Cardiac muscle cell (in vitro differentiated cells and primary cell): Measurements from ENCODE around the gene GTF3C5. TPM values are rescaled to one million over a fixed set of nuclear protein-coding genes. Genes with fewer than 3 reads are reported as not detected.

Source experiments
- DNase-seq, 2 donors: peaks; one replicate each; pipeline versions ENCODE4 v3.0.0 to v3.0.0-alpha.2; 2010 to 2017; ENCODE audit warnings: low read depth in 1 of 2, low spot score in 1 of 2
- H3K27ac ChIP-seq: fragments of 200-600 bp; sonication (generic); 2 replicates; pipeline ENCODE4 v1.5.1; 2016
- H3K27me3 ChIP-seq: fragments of 200-600 bp; sonication (generic); 2 replicates; pipeline ENCODE4 v1.6.0; 2016; ENCODE audit warnings: control low read depth
- H3K36me3 ChIP-seq: fragments of 200-600 bp; sonication (generic); 2 replicates; pipeline ENCODE4 v1.5.1; 2016; ENCODE audit warnings: control low read depth
- H3K4me1 ChIP-seq: fragments of 200-600 bp; sonication (generic); 2 replicates; pipeline ENCODE4 v1.8.1; 2017; ENCODE audit warnings: low read depth, mild to moderate bottlenecking, mixed run types
- H3K4me3 ChIP-seq: fragments of 200-600 bp; sonication (generic); 2 replicates; pipeline ENCODE4 v1.5.1; 2016; ENCODE audit warnings: mild to moderate bottlenecking
- H3K9me3 ChIP-seq: fragments of 200-600 bp; sonication (generic); 2 replicates; pipeline ENCODE4 v1.5.1; 2017; ENCODE audit warnings: low read depth, mild to moderate bottlenecking, control low read depth
- CTCF ChIP-seq: IDR thresholded peaks from 2 replicates; pipeline ENCODE4 v1.5.1; 2012; ENCODE audit warnings: low read depth, mild to moderate bottlenecking, low read length
- polyA plus RNA-seq: library from polyadenylated mRNA; unstranded; fragments of >200 nt; fragmentation: Nextera tagmentation; extraction: Ambion mirVana; gene quantifications from 2 replicates; pipeline ENCODE4 v1.2.1, GENCODE V29; 2016
- total RNA-seq: library from RNA; depleted of rRNA; stranded (reverse); fragments of >200 nt; gene quantifications from 2 replicates; pipeline ENCODE4 v1.2.3, GENCODE V29; 2016

The GTF3C5 gene
- total and polyA plus RNA-seq, 2 experiments from 2014 or later: 84.0 to 99.5 TPM

GRCh38 chr9:133086894-133087293 lies 56.1 kb downstream of the GTF3C5 start:
- H3K27me3 ChIP-seq: no peaks in the 10 kb centered on the region

GRCh38 chr9:133087429-133088145 lies 56.8 kb downstream of the GTF3C5 start:
- TF ChIP-seq CTCF: no peak
- no peaks in the 10 kb centered on the region for H3K9me3 ChIP-seq
- no peak overlapping the region for H3K4me3 ChIP-seq
- H3K36me3 ChIP-seq: no peaks in the 10 kb centered on the region
- H3K27me3 ChIP-seq: no peaks in the 10 kb centered on the region
- H3K4me1 ChIP-seq: peaks cover 6% of the 10 kb centered on the region
- no peak for DNase-seq
- H3K27ac ChIP-seq: no peak overlapping the region

More at GRCh38 chr9:133086894-133087293, 56.1 kb downstream of the GTF3C5 start:
- no peak for DNase-seq
- peaks cover 6% of the 10 kb centered on the region for H3K4me1 ChIP-seq
- no peaks in the 10 kb centered on the region for H3K9me3 ChIP-seq
- TF ChIP-seq CTCF: no peak
- no peak overlapping the region for H3K27ac ChIP-seq
- H3K4me3 ChIP-seq: no peak overlapping the region
- no peaks in the 10 kb centered on the region for H3K36me3 ChIP-seq

GRCh38 chr9:133088146-133088750 lies 57.5 kb downstream of the GTF3C5 start:
- H3K4me3 ChIP-seq: no peak overlapping the region

GRCh38 chr9:133088756-133089155 lies 58.0 kb downstream of the GTF3C5 start:
- Histone ChIP-seq H3K9me3 (no peaks in the 10 kb centered on the region), H3K27me3 (no peaks in the 10 kb centered on the region), H3K27ac (no peak overlapping the region), H3K4me3 (no peak overlapping the region), H3K4me1 (peaks cover 6% of the 10 kb centered on the region), H3K36me3 (no peaks in the 10 kb centered on the region)
- TF ChIP-seq CTCF: no peak
- DNase-seq: no peak

More at GRCh38 chr9:133088146-133088750, 57.5 kb downstream of the GTF3C5 start:
- Histone ChIP-seq H3K27ac (no peak overlapping the region), H3K27me3 (no peaks in the 10 kb centered on the region), H3K4me1 (peaks cover 6% of the 10 kb centered on the region), H3K9me3 (no peaks in the 10 kb centered on the region), H3K36me3 (no peaks in the 10 kb centered on the region)
- DNase-seq: no peak
- no peak for TF ChIP-seq CTCF

GRCh38 chr9:133089271-133089671 lies 58.5 kb downstream of the GTF3C5 start:
- DNase-seq: peak in 1 of 2 donors; percentile 14
- Histone ChIP-seq H3K27me3 (no peaks in the 10 kb centered on the region), H3K36me3 (no peaks in the 10 kb centered on the region), H3K4me3 (no peak overlapping the region), H3K4me1 (peaks cover 6% of the 10 kb centered on the region), H3K9me3 (no peaks in the 10 kb centered on the region), H3K27ac (no peak overlapping the region)
- TF ChIP-seq CTCF: no peak
